ENCODE data around the gene ANKS1A. TPM values are rescaled to one million over a fixed set of nuclear protein-coding genes. Genes with fewer than 3 reads are reported as not detected.

Gene ANKS1A
- total and polyA plus RNA-seq, 2 of the 4 experiments (the other 2 are of a cell fraction), result 7.2 to 7.5 TPM

DNA sequence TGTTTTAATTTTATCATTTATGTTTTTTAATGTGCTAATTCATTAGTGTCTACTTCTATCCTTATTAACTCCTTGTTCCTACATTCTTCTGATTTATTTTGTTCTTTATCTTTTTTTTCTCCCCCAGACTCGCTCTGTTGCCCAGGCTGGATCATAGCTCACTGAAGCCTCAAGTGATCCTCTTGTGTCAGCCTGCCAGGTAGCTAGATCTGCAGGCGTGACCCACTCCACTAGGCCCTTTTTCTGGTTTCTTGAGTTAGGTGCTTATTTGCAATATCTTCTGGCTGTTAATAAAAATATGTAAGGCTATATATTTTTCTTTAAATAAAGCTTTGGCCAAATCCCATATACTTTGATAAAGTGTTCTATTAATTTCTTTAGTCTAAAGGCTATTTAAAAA, 4.1 kb upstream of the ANKS1A start:
- H3K14ac ChIP-seq (replicated peaks; ENCODE audit: low read depth, low read length), result no peak overlapping the region
- H3K4me1 ChIP-seq (ENCODE audit: control insufficient read depth, insufficient read depth, low read length), result no peaks in the 10 kb centered on the region
- ATAC-seq (ENCODE audit: low read depth) (no peak), DNase-seq (no peak)
- no peak overlapping the region for H2BK15ac ChIP-seq (ENCODE audit: low read depth, low read length)
- H3K56ac ChIP-seq (ENCODE audit: extremely low read depth, insufficient read depth, low read length), result no peak overlapping the region
- no peaks in the 10 kb centered on the region for H3K27me3 ChIP-seq (ENCODE audit: control insufficient read depth, insufficient read depth, low read length)
- ChIA-PET POLR2A (ENCODE audit: unreplicated experiment) (no interaction called here), CTCF (interaction anchor here (0.6 to 1.6 kb wide), 3 partner anchors 20 to 125 kb away, joined by 3 read pairs; no protein-coding TSS in a partner anchor)
- no TSS peak for BruUV-seq (replicated peaks)
- H2AFZ ChIP-seq (replicated peaks; ENCODE audit: low read length, poor library complexity), result no peak overlapping the region
- in situ Hi-C loops (cut with MboI; ENCODE audit: low sequenced_read_pairs) (no loop called here), intact Hi-C loops (cut with micrococcal nuclease) (loop anchor here (5.0 kb wide), 2 partner anchors 242 to 322 kb away; no protein-coding TSS in a partner anchor), dilution Hi-C loops (cut with HindIII; ENCODE audit: low sequenced_read_pairs, unreplicated experiment) (no loop called here)
- H2BK120ac ChIP-seq (ENCODE audit: low read depth, low read length), result no peak overlapping the region
- H3K4ac ChIP-seq (ENCODE audit: low read depth, low read length), result no peak overlapping the region
- no peak overlapping the region for H3K23ac ChIP-seq (ENCODE audit: low read depth, low read length)
- H3K4me3 ChIP-seq (ENCODE audit: insufficient read depth, low read depth, low read length), result no peak overlapping the region
- no CpG with 5 or more reads among the region's 2 CpGs for WGBS, 2 experiments (ENCODE audit: extremely low coverage in 2 of 2, insufficient read length in 1 of 2)
- H4K5ac ChIP-seq (ENCODE audit: low read depth, low read length), result no peak overlapping the region
- no peak overlapping the region for H2AK9ac ChIP-seq (replicated peaks; ENCODE audit: low read depth, low read length, poor library complexity)
- no peak overlapping the region for H3K9ac ChIP-seq (ENCODE audit: low read depth, low read length)
- no peak overlapping the region for H3K18ac ChIP-seq (ENCODE audit: low read depth, low read length)
- no peak overlapping the region for H2BK20ac ChIP-seq (ENCODE audit: low read depth, low read length)
- H3K4me2 ChIP-seq (ENCODE audit: low read depth, low read length), result no peak overlapping the region
- H4K8ac ChIP-seq (ENCODE audit: low read depth in 2 of 2, low read length in 2 of 2), result no peak overlapping the region
- H4K20me1 ChIP-seq (ENCODE audit: insufficient read depth, low read length), result no peaks in the 10 kb centered on the region
- H2BK5ac ChIP-seq (ENCODE audit: low read depth, low read length, poor library complexity, severe bottlenecking), result no peak overlapping the region
- H3K36me3 ChIP-seq (ENCODE audit: control insufficient read depth, insufficient read depth, low read length), result peaks cover 2% of the 10 kb centered on the region
- no peaks in the 10 kb centered on the region for H3K9me1 ChIP-seq (ENCODE audit: insufficient read depth, low read length)
- no peak overlapping the region for H3K27ac ChIP-seq (ENCODE audit: insufficient read depth, low read length)
- peaks cover 16 to 42% of the 10 kb centered on the region in 2 experiments for H3K79me1 ChIP-seq (ENCODE audit: low read depth in 1 of 2, low read length in 2 of 2)
- no peaks in the 10 kb centered on the region for H3K9me3 ChIP-seq (ENCODE audit: control insufficient read depth, insufficient read depth, low read length)
- no peak for TF ChIP-seq SMC3 (IDR thresholded peaks at IDR 0.05; ENCODE audit: low read depth, low read length)
- no peak for TF ChIP-seq RCOR1 (IDR thresholded peaks at IDR 0.05; ENCODE audit: insufficient replicate concordance, low read length)
- no peak for TF ChIP-seq CEBPB (IDR thresholded peaks at IDR 0.05; ENCODE audit: low read depth, low read length)
- TF ChIP-seq, protein P1, sequence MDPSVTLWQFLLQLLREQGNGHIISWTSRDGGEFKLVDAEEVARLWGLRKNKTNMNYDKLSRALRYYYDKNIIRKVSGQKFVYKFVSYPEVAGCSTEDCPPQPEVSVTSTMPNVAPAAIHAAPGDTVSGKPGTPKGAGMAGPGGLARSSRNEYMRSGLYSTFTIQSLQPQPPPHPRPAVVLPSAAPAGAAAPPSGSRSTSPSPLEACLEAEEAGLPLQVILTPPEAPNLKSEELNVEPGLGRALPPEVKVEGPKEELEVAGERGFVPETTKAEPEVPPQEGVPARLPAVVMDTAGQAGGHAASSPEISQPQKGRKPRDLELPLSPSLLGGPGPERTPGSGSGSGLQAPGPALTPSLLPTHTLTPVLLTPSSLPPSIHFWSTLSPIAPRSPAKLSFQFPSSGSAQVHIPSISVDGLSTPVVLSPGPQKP (IDR thresholded peaks at IDR 0.05; ENCODE audit: borderline replicate concordance, low read depth, low read length), result no peak
- no peak for TF ChIP-seq RFX5 (IDR thresholded peaks at IDR 0.05; ENCODE audit: low read depth, low read length)
- TF ChIP-seq FOS (IDR thresholded peaks at IDR 0.05; ENCODE audit: low read depth, low read length), result no peak
- TF ChIP-seq, protein P2, sequence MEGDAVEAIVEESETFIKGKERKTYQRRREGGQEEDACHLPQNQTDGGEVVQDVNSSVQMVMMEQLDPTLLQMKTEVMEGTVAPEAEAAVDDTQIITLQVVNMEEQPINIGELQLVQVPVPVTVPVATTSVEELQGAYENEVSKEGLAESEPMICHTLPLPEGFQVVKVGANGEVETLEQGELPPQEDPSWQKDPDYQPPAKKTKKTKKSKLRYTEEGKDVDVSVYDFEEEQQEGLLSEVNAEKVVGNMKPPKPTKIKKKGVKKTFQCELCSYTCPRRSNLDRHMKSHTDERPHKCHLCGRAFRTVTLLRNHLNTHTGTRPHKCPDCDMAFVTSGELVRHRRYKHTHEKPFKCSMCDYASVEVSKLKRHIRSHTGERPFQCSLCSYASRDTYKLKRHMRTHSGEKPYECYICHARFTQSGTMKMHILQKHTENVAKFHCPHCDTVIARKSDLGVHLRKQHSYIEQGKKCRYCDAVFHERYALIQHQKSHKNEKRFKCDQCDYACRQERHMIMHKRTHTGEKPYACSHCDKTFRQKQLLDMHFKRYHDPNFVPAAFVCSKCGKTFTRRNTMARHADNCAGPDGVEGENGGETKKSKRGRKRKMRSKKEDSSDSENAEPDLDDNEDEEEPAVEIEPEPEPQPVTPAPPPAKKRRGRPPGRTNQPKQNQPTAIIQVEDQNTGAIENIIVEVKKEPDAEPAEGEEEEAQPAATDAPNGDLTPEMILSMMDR (conservative IDR thresholded peaks at IDR 0.05; ENCODE audit: low read depth, low read length), result no peak
- TF ChIP-seq, protein P3, sequence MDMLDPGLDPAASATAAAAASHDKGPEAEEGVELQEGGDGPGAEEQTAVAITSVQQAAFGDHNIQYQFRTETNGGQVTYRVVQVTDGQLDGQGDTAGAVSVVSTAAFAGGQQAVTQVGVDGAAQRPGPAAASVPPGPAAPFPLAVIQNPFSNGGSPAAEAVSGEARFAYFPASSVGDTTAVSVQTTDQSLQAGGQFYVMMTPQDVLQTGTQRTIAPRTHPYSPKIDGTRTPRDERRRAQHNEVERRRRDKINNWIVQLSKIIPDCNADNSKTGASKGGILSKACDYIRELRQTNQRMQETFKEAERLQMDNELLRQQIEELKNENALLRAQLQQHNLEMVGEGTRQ (IDR thresholded peaks at IDR 0.05; ENCODE audit: low read depth, low read length), result no peak
- H2AK5ac ChIP-seq (ENCODE audit: low read depth, low read length), result no peak overlapping the region
- H4K91ac ChIP-seq (ENCODE audit: insufficient read depth, low read depth, low read length), result no peak overlapping the region

Data from IMR-90 (cell line).